HG02642 (cell line): Measurements from ENCODE around the gene SEZ6L.

Experiments used
- ATAC-seq: cut with Tn5 transposase; IDR thresholded peaks from one replicate; pipeline ENCODE4 v1.9.1; 2021; ENCODE audit warnings: mild to moderate bottlenecking; ENCODE audit not compliant: unreplicated experiment, poor library complexity

Gene SEZ6L

GRCh38 chr22:26325641-26326040 is 156.4 kb downstream of the SEZ6L start:
- no peak for ATAC-seq

- no peak for ATAC-seq
Measured at GRCh38 chr22:26326803-26327202, 157.5 kb downstream of the SEZ6L start.

- ATAC-seq, result no peak
Measured at GRCh38 chr22:26327306-26327705, 158.0 kb downstream of the SEZ6L start.

- ATAC-seq, result no peak
Measured at GRCh38 chr22:26328221-26328620, 159.0 kb downstream of the SEZ6L start.

- no peak for ATAC-seq
Measured at GRCh38 chr22:26330971-26331625, 161.8 kb downstream of the SEZ6L start.

- ATAC-seq, result no peak
Measured at GRCh38 chr22:26333088-26333800, 164.0 kb downstream of the SEZ6L start.

GRCh38 chr22:26334232-26334631 is 165.0 kb downstream of the SEZ6L start:
- ATAC-seq, result no peak

- no peak for ATAC-seq
Measured at GRCh38 chr22:26336773-26337172, 167.5 kb downstream of the SEZ6L start.

GRCh38 chr22:26339755-26340154 is 170.5 kb downstream of the SEZ6L start:
- ATAC-seq, result no peak

- ATAC-seq, result no peak
Measured at GRCh38 chr22:26342745-26343410, 173.6 kb downstream of the SEZ6L start.

- ATAC-seq, result no peak
Measured at GRCh38 chr22:26345496-26345895, 176.2 kb downstream of the SEZ6L start.

GRCh38 chr22:26348810-26349526 is 179.7 kb downstream of the SEZ6L start:
- no peak for ATAC-seq

- no peak for ATAC-seq
Measured at GRCh38 chr22:26354707-26355106, 185.4 kb downstream of the SEZ6L start.

GRCh38 chr22:26357281-26357680 is 188.0 kb downstream of the SEZ6L start:
- no peak for ATAC-seq

GRCh38 chr22:26357813-26358212 is 188.6 kb downstream of the SEZ6L start:
- no peak for ATAC-seq

- no peak for ATAC-seq
Measured at GRCh38 chr22:26359156-26359555, 189.9 kb downstream of the SEZ6L start.

- peak; percentile 41 for ATAC-seq
Measured at GRCh38 chr22:26360169-26360885, 191.1 kb downstream of the SEZ6L start.

GRCh38 chr22:26362471-26362870 is 193.2 kb downstream of the SEZ6L start:
- no peak for ATAC-seq

GRCh38 chr22:26364066-26365015 is 195.1 kb downstream of the SEZ6L start:
- no peak for ATAC-seq
